Measurements from ENCODE around the gene TOB2. TPM values are rescaled to one million over a fixed set of nuclear protein-coding genes. Genes with fewer than 3 reads are reported as not detected.

Gene TOB2
- total RNA-seq: 19.6 TPM

GRCh38 chr22:41446639-41447434 lies at the start of gene TOB2:
TSS of gene TOB2 (minus strand) at chr22:41446801. CDS start at chr22:41437345, 9,456 bp downstream.
- peak; percentile 81 for ATAC-seq

GRCh38 chr22:41491374-41492100 lies 44.9 kb upstream of the TOB2 start:
- no peak for ATAC-seq

DNA sequence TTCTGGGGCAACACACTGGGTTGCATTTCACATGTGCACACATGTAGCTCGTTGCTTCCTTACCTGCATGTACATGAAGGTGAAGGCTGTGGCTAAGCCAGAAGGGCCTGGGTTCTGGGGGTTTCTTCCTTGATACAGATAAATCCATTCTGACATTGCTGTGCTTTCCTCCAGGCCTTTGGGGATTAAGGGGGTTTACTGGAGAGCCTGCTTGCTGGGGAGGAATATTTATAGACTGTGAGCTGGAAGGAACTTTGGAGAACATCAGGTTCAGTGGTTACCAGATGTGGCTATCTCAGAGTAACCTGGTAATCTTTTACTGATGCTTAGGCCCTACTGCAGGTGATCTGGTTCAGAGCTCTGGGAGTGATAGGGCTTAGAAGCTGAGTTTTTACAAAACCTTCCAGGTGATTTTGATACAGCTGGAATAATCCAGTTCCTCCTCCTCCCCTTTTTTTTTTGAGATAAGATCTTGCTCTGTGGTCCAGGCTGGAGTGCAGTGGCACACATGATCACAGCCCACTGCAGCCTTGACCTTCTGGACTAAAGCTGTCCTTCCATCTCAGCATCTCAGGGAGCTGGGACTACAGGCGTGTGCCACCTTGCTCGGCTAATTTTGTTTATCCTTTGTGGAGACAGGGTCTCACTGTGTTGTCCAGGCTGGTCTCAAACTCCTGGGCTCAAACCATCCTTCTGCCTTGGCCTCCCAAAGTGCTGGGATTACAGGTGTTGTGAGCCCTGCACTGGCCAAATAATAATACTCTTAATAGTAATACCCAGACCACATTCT lies 42.2 kb upstream of the TOB2 start:
- no peak for ATAC-seq

- ATAC-seq: no peak
Measured at GRCh38 chr22:41488076-41488475, 41.5 kb upstream of the TOB2 start.

GRCh38 chr22:41487037-41487935 lies 40.7 kb upstream of the TOB2 start:
- ATAC-seq: no peak

GRCh38 chr22:41485033-41485432 lies 38.4 kb upstream of the TOB2 start:
- peak; percentile 32 for ATAC-seq

GRCh38 chr22:41482319-41482935 lies 35.8 kb upstream of the TOB2 start:
- no peak for ATAC-seq

DNA sequence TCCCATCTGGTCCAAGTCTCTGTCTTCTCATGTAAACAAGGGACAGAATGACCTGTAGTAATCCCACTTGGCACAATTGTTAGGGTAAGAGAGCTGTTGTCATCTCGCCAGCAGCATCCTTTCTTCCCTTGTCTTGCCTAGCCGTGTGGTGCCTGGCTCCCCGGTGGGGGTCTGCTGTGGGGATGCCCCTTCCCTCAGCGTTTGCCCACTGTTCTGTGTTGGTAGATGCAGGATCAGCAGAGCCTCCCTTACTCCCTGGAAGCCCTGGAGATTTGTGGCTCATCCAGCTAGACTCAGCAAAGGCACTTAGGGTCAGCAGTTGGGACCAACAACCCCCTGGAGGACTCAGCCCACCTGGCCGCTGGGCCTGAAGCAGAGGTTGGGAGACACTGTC lies 35.3 kb upstream of the TOB2 start:
- ATAC-seq: no peak

GRCh38 chr22:41481131-41481830 lies 34.7 kb upstream of the TOB2 start:
- ATAC-seq: no peak

DNA sequence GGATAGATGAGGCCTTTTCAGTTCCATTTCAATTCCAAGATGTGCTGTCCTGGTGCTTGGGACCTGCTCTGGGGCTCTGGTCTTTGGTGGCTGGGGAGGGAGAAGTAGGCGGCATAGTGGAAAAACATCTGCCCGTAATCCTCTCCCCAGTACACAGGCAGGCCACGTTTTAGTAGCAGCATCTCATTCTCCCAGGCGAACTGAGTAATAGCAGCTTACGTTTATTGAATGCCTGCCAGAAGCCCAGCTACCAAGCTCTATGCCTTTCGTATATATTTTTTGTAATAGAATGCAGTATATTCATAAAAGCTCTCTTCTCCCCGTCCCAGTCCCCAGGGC lies 33.8 kb upstream of the TOB2 start:
- no peak for ATAC-seq

DNA sequence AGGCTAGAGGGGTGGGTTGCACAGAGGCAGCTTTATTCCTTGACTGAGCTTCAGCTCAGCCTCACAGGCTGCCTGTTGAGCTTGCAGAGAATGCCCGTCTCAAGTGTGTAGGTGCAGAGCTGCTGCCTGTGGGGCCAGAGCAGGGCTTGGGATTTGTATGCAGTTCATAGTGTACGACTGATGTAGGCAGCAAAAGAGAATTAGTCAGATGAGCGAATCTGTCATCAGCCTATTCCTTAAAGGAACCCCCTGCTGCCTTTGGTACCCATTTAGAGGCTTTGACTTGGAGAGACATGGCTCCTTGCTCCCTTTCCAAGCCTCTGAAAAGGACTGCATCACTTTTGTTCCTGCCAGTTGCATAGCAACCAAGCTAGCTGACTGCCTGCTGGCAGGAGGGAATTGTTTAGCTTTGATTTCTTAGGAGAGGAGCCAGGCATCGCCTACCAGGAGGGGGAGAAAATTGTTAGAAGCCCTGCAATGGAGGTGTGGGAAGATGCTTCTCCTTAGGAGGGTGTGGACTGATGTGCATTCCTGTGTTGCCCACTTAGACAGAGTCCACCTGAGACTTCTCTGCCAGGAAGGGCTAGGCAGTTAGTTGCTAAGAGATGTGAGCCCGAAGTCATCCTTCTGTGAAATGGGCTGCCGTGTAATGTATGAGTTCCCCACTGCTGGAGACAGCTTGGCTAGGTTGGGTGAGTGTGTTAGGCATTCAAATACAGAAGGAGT lies 33.2 kb upstream of the TOB2 start:
- ATAC-seq: no peak

DNA sequence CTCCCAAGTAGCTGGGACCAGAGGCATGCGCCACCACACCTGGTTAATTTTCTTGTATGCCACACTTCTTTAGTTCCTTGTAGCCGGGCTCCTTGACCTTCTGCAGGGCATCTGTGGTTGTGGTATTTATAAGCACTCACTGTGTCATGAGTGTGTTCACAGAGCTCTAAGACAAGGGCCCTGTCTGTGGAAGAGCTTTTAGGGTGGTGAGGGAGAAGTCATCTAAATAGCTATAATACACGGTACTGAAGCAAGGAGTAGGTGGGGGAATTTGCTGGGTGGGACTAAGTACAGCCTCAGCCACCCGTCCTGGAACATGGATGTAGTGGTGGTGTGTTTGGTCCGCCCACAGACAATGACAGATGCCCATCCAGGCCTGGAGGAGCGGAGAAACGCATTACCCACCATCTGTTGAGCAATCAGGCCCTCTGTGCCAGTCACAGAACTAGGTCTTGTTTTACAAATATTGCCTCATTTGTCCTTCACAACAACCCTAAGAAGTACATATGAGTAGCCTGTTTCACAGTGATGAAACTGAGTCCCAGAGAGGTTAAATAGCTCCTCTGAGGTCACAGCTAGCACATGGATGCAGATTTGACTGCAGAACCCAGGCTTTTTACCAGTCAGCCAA lies 32.4 kb upstream of the TOB2 start:
- no peak for ATAC-seq

DNA sequence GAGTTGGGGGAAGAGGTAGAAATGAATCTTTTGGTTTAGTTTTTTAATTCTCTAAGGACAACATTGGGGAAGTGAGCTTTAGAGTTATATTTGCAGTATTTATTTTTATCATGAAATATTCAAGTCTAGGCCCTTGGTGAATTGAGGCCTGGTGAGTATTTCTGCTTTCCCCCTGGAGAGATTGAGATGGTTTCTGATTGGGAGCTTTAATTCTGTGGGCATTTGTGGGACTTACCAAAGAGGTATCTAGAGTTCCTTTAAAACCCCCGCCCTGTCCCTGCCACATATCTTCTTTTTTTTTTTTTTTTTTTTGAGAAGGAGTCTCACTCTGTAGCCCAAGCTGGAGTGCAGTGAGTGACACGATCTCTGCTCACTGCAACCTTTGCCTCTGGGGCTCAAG lies 31.9 kb upstream of the TOB2 start:
- no peak for ATAC-seq

DNA sequence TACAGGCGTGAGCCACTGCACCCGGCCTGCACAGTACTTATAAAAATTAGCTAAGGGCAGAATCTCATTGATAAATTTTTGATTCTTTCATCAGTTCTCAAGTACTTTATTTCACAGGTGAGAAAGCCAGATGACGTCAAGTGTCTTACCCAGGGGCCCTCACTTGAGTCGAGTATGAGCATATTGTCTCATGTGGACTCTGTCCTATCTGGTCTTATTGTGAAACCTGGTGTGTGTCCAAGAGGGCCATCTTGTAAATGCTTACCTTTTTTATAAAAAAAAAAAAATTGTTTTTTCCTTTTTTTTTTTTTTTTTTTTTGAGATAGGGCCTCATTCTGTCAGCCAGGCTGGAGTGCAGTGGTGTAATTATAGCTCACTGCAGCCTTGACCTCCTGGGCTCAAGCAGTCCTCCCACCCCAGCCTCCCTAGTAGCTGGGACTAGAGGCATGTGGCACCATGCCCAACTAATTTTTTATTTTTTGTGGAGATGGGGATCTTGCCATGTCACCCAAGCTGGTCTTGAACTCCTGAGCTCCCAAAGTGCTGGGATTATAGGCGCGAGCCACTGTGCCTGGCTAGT lies 28.4 kb upstream of the TOB2 start:
- ATAC-seq: no peak

DNA sequence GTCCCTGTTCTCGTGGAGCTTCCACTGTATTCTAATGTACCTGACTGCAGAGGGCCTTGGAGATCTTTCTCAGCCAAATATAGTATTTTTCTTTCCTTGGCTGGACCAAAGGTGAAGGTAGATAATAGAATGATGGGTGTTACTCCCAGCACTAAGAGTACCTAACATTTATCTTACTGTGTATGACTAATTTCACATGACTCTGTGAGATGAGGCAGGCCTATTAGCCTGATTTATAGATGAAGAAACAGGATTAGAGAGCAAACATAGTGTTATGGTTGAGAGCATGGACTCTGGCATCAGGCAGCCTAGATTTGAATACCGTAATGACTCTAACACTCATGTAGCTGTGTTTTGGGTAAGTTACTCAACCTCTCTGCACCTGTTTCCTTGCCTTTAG lies 25.0 kb upstream of the TOB2 start:
- ATAC-seq: peak; percentile 48

- ATAC-seq: no peak
Measured at GRCh38 chr22:41470886-41471285, 24.3 kb upstream of the TOB2 start.

GRCh38 chr22:41469218-41469851 lies 22.7 kb upstream of the TOB2 start:
- peak; percentile 46 for ATAC-seq

DNA sequence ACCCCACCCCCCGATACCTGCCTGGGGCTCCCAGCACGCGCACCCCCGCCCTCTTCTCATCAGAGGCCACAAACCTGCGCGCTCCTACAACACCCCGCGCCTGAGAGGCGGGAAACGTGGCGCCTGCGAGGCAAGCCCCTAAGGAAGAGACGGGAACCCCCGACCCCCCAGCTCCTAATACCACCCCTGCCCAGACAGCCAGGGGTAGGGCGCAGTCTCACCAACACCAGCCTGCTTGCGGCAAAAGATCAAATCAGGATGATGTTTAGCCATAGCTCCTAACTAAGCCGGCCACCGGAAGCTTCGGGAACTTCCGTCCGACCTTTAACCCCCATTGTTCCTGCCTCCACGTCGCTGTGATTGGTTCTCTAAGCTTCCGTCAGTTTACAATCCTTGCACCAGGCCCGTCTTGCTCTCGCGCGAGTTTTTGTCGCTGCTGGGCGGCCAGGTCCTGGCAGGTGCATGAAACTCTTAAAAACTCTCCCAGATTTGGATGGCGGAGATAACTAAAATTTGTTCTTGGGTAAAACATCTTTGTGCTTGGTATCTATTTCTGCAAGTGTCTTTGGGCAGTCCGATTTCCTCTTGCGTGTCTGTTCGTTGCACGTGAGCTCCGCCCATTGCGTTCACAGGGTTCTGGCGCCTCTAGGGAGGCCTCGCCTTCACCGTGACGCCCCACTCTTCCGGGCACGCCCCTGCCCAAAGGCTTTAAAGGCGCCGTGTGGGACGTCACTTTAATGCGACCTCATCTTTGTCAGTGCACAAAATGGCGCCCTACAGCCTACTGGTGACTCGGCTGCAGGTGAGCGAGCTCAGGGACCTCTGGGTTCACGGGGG lies 22.0 kb upstream of the TOB2 start, which contains the start of the genes ACO2 and PHF5A:
ACO2 (plus strand) TSS at position 737 of the 837 bp plus-strand sequence; CDS start at position 767, 30 bp downstream.
PHF5A (minus strand) TSS at position 312 of the 837 bp plus-strand sequence; CDS start at position 273, 39 bp downstream.
- peak; percentile 95 for ATAC-seq

Measured in esophagus mucosa (tissue), 1 donor.